NCI-H2029 treated with DMSO at 0.1 percent for 48 hours (cell line): ENCODE measurements around the gene WDHD1.
"Not testable (repeated sequence)": the region's sequence is repeated elsewhere in the genome, so short reads cannot be mapped to it uniquely, and the experiment has no call there.

Experiments
- DNase-seq: peaks from one replicate; lab custom pipeline; 2025; lab: John Stamatoyannopoulos, UW

WDHD1 gene, protein sequence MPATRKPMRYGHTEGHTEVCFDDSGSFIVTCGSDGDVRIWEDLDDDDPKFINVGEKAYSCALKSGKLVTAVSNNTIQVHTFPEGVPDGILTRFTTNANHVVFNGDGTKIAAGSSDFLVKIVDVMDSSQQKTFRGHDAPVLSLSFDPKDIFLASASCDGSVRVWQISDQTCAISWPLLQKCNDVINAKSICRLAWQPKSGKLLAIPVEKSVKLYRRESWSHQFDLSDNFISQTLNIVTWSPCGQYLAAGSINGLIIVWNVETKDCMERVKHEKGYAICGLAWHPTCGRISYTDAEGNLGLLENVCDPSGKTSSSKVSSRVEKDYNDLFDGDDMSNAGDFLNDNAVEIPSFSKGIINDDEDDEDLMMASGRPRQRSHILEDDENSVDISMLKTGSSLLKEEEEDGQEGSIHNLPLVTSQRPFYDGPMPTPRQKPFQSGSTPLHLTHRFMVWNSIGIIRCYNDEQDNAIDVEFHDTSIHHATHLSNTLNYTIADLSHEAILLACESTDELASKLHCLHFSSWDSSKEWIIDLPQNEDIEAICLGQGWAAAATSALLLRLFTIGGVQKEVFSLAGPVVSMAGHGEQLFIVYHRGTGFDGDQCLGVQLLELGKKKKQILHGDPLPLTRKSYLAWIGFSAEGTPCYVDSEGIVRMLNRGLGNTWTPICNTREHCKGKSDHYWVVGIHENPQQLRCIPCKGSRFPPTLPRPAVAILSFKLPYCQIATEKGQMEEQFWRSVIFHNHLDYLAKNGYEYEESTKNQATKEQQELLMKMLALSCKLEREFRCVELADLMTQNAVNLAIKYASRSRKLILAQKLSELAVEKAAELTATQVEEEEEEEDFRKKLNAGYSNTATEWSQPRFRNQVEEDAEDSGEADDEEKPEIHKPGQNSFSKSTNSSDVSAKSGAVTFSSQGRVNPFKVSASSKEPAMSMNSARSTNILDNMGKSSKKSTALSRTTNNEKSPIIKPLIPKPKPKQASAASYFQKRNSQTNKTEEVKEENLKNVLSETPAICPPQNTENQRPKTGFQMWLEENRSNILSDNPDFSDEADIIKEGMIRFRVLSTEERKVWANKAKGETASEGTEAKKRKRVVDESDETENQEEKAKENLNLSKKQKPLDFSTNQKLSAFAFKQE

DNA sequence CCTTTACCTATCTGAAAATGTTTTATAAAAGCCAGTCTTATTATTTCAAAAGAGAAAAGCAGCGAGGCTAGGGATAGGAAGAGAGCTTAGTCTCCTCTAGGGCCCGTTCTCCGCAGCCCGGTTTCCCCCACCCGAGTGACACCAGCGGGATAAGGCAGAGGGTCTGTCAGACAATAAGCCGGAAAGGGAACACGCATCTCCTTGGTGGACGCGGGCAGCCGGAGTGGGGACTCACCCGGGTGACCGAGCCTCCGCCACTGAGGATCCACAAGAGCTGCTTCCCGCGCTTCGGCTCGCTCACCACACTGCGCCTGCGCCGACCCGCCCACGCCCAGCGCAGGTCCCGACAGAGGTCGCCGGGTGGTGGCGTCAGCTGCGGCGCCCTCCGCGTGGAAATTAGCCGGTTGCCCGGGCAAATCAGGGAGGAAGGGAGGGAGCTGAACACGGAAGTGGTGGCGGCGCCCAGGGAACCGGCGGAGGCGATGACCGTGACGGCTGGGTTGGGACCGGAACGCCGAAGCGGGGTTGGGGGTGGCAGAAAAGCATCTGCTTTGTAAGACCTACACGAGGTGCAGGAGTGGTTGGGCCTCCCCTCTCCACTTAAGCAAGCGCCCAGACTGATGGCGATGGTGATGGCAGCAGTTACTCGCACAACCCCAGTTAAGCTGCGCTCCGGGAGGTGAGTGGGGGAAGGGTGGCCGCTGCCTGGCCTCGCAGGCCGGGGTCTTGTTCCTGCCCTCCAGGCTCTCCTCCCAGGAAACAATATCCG, at the start of gene WDHD1, which contains the start of gene SOCS4:
WDHD1 (minus strand) TSS at position 307 of the 769 bp plus-strand sequence. CDS start 312 bp downstream, outside the sequence.
SOCS4 (plus strand) TSS at position 444 of the 769 bp plus-strand sequence. CDS start 15,806 bp downstream, outside the sequence.
- DNase-seq = peak; percentile 86

DNA sequence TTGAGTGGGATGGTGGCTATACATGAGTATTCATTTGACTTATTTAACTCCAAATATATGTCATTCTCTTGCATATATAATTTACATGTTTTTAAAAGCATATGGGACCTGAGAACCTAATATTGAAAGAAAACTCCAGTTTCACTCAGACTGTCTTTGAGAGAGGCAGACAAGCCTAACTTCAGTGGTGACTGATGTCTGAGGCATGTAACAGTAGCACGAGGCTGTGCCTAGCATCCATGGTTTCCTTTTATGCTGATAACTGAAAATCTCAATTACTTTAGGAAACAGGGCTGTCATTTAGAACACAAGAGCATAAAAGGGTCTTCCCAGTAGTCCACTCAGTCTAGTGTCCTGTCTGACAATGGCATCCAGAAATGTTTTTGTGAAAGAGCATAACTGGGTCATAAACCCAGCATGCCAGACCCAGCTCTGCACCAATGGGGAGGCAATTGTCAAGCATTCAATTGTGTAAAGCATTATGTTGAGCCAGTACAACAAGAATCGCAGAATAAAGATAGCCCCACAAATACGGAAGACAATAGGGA, 48.8 kb upstream of the WDHD1 start:
- DNase-seq = no peak

DNA sequence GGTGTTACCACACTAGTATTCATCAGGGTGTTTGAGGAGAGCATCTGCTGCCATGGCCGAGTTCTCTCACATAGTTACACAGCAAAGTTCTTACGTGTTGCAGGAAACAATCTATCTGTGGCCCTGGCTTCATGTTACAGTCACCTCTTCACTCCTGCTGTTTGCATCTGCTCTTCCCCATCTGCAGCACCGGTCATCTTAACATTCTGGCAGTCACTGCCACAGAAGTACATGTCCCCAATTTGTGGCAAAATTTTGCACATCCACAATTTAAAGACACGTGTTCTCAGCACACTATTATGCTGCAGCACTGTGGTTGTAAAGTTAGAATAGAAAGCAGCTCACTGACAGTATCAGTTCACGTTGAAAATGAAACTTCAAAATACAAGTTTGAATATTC, 47.8 kb upstream of the WDHD1 start:
- DNase-seq = peak; percentile 74

- no peak for DNase-seq
Measured at GRCh38 chr14:55073856-55074255, 47.0 kb upstream of the WDHD1 start.

DNA sequence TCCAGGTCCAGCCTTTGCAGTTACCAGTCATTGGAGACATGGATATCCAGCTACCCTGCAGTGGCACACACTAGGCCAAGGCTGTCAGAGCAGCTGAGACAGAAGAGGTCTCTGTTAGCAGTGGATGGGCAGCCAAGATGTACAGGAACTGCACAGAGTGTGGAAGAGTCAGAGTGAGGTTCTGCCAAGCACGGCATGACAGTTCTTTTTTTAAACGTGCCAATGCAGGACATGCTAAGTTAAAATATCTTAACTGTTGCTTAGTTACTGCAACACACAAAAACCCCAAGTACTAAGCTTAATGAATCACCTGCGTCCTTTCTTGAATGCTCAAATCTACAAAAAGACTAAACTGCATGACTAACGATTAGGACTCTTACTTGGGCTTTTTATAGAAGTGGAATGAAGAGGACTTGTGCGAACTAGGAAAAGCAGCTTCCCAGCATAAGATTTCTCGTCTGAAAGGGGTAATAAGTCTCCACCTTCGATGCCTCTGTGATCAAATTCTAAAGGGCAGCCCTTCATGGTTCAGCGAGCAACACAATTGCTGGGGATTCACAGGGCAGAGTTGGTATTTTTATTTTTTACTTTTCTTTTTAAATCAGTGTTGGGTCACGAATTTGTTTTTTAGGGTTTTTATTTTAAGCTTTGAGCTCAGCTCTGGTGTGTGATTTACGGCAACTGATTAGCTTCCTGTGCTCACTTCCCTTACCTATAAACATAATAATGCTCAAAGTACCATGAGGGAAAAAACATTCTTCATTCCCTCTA, 45.2 kb upstream of the WDHD1 start:
- peak; percentile 48 for DNase-seq

- no peak for DNase-seq
Measured at GRCh38 chr14:55070981-55071411, 44.1 kb upstream of the WDHD1 start.

DNA sequence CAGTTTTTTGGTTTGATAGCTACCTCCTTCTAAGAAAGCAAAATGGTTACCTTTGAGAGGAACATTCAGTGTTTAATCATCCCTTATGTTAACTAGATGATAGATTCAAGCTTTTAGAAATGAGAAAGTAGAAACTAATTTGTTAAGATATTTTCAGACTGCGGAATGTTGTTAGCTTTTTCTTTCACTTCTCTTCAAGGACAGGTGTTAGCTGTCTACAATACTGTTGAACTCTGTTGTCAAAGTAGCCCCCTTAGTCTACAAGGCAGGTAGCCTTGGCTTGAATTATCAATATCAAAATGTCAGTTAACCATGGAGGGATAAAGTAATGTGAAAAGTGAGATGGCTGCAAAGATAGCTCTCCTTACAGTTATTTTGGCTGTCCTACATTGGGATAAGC, 39.3 kb upstream of the WDHD1 start:
- DNase-seq = no peak

- no peak for DNase-seq
Measured at GRCh38 chr14:55065411-55065810, 38.5 kb upstream of the WDHD1 start.

- not testable (repeated sequence) for DNase-seq
Measured at GRCh38 chr14:55064896-55065295, 38.0 kb upstream of the WDHD1 start.

- peak; percentile 69 for DNase-seq
Measured at GRCh38 chr14:55062517-55063351, 35.8 kb upstream of the WDHD1 start.

DNA sequence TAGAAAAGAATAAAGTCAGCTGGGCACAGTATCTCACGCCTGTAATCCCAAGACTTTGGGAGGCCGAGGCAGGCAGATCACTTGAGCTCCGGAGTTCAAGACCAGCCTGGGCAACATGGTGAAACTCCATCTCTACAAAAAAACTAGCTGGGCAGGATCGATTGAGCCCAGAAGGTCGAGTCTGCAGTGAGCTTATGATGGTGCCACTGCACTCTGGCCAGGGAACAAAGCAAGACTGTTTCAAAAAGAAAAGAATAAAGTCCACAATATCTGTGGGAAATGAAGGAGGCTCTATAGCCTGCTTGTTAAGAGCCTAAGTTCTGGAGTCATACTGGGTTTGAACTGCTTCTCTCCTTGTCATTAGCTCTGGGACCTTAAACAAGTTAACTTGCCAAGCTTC, 32.4 kb upstream of the WDHD1 start:
- DNase-seq = no peak

GRCh38 chr14:55057919-55058318, 31.0 kb upstream of the WDHD1 start:
- DNase-seq = no peak

- DNase-seq = no peak
Measured at GRCh38 chr14:55054098-55054497, 27.2 kb upstream of the WDHD1 start.

- DNase-seq = no peak
Measured at GRCh38 chr14:55053500-55053899, 26.6 kb upstream of the WDHD1 start.

DNA sequence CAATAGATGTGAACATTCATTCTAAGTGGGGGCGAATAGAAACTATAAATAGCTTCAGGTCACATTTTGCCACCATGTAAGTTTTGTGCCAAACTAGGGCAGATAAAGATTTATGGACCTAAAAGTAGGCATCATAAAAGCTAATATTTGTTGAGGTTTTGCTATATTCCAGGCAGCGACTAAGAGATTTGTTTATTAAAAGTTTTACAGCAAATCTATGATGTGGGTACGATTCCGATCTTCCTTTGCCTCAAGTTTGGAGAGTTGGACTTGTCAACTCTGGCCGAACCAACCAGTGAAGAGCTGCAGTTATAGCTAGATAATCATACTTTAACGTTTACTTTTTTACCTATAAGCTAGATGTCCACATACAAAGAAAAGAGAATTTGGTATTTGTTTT, 26.1 kb upstream of the WDHD1 start:
- DNase-seq = no peak

DNA sequence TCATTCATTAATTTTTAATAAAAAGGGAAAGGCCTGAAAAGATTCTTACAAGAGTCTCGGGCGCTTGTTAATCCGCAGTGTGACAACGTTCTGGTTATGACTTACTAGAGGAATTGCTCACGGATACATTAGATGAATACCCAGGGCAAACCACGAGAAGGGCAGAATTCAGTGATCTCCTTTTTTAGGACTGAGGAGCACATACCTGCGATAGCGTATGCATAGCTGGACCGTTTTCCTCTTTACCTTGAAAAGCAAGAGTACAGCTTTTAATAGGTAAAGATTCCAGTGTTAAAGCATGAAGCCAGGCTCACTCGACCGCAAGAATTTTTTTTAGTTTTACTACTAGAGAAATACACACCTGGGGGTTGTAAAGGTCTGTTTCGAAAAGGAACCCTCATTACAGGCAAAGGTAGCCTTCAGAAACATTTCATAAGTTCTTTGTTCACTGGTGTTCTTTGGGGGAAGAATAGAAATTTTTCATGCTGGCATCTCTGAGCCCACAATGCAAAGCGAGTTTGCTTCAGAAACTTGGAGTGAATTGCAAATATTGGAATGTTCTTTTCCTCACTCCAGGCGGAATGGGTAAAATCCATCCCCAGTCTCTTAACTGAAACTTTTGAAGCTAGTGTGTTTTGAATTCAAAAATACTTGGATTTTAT, 25.5 kb upstream of the WDHD1 start:
- DNase-seq = peak; percentile 38

GRCh38 chr14:55051423-55052268, 24.7 kb upstream of the WDHD1 start, which contains the start of gene MAPK1IP1L:
TSS of gene MAPK1IP1L (plus strand) at chr14:55051647. CDS start at chr14:55061684, 10,037 bp downstream.
- peak; percentile 95 for DNase-seq

DNA sequence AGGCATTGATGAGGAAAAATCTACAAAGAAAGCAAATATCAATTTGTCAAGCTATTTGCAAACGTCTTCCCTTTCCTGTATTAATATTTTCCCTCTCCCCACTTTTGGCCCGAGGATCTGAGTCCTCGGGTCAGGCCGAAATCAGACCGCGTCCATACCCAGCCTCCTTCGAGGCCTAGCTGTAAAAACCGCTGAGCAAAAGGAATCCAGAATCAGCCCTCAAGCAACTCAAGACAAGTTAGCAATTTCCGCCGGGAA, 24.2 kb upstream of the WDHD1 start:
- no peak for DNase-seq
